ENCODE data around the gene DCAF11. TPM values are rescaled to one million over a fixed set of nuclear protein-coding genes. Genes with fewer than 3 reads are reported as not detected.

DCAF11 gene
- total and polyA plus RNA-seq, 2 of the 8 experiments (the other 6 are each of a cell fraction or from before 2014, with no cell fraction given) = 60.4 to 63.6 TPM

DNA sequence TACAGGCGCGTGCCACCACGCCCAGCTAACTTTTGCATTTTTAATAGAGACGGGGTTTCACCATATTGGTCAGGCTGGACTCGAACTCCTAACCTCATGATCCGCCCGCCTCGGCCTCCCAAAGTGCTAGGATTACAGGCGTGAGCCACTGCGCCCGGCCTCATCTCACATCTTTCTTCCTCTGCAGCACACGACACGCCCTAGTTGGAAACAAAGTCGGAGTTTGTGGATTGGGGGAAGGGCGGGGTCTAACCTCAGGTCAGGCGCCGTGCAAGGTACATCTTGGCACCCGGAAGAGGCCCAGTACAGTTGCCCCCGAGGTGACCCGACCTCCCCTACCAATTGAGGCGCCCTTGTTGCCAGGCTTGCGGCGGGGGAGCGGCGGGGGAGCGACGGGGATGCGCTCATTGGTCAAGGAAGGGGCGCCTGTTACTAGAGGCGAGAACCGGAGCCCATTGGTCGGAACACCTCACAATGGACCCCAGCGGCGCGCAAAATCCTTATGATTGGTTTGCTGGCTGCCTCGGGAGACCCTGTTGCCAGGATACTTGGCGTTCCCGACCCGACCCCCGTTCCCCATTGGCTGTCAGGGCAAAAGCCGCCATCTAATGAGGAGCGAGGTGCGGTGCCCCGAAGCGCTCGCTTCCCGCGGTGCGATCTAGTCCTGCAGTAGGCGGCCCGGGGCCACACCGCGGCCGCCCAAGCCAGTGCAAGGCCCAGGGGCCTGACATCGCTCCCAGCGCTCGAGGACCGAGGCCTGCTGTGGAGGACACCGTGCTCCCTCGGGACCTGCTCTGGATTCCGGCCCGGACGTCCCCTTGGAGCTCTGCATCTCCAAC is 57.1 kb downstream of the DCAF11 start, which contains the start of gene REC8 (continued):
- TF ChIP-seq, protein P1, sequence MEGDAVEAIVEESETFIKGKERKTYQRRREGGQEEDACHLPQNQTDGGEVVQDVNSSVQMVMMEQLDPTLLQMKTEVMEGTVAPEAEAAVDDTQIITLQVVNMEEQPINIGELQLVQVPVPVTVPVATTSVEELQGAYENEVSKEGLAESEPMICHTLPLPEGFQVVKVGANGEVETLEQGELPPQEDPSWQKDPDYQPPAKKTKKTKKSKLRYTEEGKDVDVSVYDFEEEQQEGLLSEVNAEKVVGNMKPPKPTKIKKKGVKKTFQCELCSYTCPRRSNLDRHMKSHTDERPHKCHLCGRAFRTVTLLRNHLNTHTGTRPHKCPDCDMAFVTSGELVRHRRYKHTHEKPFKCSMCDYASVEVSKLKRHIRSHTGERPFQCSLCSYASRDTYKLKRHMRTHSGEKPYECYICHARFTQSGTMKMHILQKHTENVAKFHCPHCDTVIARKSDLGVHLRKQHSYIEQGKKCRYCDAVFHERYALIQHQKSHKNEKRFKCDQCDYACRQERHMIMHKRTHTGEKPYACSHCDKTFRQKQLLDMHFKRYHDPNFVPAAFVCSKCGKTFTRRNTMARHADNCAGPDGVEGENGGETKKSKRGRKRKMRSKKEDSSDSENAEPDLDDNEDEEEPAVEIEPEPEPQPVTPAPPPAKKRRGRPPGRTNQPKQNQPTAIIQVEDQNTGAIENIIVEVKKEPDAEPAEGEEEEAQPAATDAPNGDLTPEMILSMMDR (IDR thresholded peaks at IDR 0.05; ENCODE audit: control extremely low read depth in 1 of 3, insufficient read depth in 1 of 3, low read depth in 1 of 3, low read length in 3 of 3) = peak in 1 of 3 experiments; percentile 7; a peak in 1 of 4 replicates
- TF ChIP-seq GABPA (IDR thresholded peaks at IDR 0.05; ENCODE audit: borderline replicate concordance, insufficient read depth, low read length) (no peak), ASH2L (IDR thresholded peaks at IDR 0.05; ENCODE audit: low read length) (peak; percentile 35), CBX5 (IDR thresholded peaks at IDR 0.05; ENCODE audit: low read depth, low read length) (no peak), YY1 (IDR thresholded peaks at IDR 0.05; ENCODE audit: low read depth, low read length) (peak; percentile 24; the same call in 1 of the 2 replicates), TAF7 (optimal IDR thresholded peaks at IDR 0.05; ENCODE audit: borderline replicate concordance, low read depth, low read length) (peak; percentile 41), SIN3A (conservative IDR thresholded peaks at IDR 0.05 in 1 of 2, IDR thresholded peaks at IDR 0.05 in 1 of 2; ENCODE audit: low read depth in 1 of 2, low read length in 2 of 2) (peak in 1 of 2 experiments; percentile 87; a peak in 2 of 4 replicates), POLR2AphosphoS5 (IDR thresholded peaks at IDR 0.05; ENCODE audit: low read depth, low read length) (no peak; the same call in none of the 2 replicates), TAF1 (IDR thresholded peaks at IDR 0.05; ENCODE audit: low read depth, low read length) (no peak; the same call in 1 of the 2 replicates), GTF2F1 (IDR thresholded peaks at IDR 0.05; ENCODE audit: borderline replicate concordance, low read depth, low read length) (no peak), CHD2 (IDR thresholded peaks at IDR 0.05; ENCODE audit: low read length) (peak; percentile 34; the same call in 1 of the 2 replicates), RAD21 (IDR thresholded peaks at IDR 0.05 in 1 of 2, conservative IDR thresholded peaks at IDR 0.05 in 1 of 2; ENCODE audit: low read depth in 2 of 2, low read length in 2 of 2) (0 out of 4 replicates have a peak, but pooled peaks of 1 of the 2 experiments have one; percentile 6), HDAC2 (IDR thresholded peaks at IDR 0.05; ENCODE audit: borderline replicate concordance in 1 of 2, low read depth in 2 of 2, low read length in 2 of 2) (peak; percentile 13 to 46; a peak in 1 of 4 replicates), RFX5 (IDR thresholded peaks at IDR 0.05; ENCODE audit: borderline replicate concordance, low read depth, low read length) (peak; percentile 75), SP1 (IDR thresholded peaks at IDR 0.05; ENCODE audit: low read depth, low read length) (peak; percentile 79), CBX8 (IDR thresholded peaks at IDR 0.05; ENCODE audit: borderline replicate concordance, low read depth, low read length) (no peak), TCF12 (IDR thresholded peaks at IDR 0.05; ENCODE audit: low read depth, low read length) (0 out of 2 replicates have a peak, but pooled peaks have one; percentile 20), FOSL1 (IDR thresholded peaks at IDR 0.05; ENCODE audit: insufficient read depth, low read depth, low read length) (no peak)
- TF ChIP-seq, protein P2, sequence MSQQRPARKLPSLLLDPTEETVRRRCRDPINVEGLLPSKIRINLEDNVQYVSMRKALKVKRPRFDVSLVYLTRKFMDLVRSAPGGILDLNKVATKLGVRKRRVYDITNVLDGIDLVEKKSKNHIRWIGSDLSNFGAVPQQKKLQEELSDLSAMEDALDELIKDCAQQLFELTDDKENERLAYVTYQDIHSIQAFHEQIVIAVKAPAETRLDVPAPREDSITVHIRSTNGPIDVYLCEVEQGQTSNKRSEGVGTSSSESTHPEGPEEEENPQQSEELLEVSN (IDR thresholded peaks at IDR 0.05) = peak; percentile 73

All from H1 (cell line).